ENCODE measurements around the gene DKK3. TPM values are rescaled to one million over a fixed set of nuclear protein-coding genes. Genes with fewer than 3 reads are reported as not detected.
A peak's percentile ranks its signal among the peaks of the same experiment; 100 is the strongest.

Gene DKK3
- total and polyA plus RNA-seq, 4 donors = 202 to 464 (median 417) TPM

DNA sequence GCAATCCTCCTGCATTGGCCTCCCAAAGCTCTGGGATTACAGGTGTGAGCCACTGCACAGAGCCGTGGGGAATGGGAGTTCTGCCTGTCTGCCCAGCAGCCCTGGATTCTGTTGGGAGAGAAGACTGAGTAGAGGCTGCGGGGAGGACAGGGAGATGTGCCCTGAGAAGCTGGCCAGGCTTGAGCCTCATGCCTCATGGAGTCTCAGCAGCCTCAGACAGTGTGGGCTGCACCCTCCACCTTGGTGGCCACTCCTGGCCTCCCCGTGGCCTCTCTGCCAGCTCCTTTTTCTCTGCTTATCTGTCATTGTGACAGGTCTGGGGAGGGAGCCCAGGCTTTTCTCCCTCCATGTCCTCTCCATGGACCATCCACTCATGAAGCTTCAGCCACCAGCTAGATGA lies 43.2 kb downstream of the DKK3 start:
- 71% methylated on average over 3 of the region's 3 CpGs for WGBS (ENCODE audit: insufficient coverage)
- Histone ChIP-seq H3K9me3 (ENCODE audit: control insufficient read depth, insufficient read depth, low read length) (no peaks in the 10 kb centered on the region), H3K4me1 (ENCODE audit: control insufficient read depth, insufficient read depth, low read length) (peaks cover 53% of the 10 kb centered on the region), H3K36me3 (ENCODE audit: control insufficient read depth, insufficient read depth, low read length) (peaks cover 69% of the 10 kb centered on the region), H3K27me3 (ENCODE audit: control insufficient read depth, insufficient read depth, low read length) (no peaks in the 10 kb centered on the region), H3K27ac (ENCODE audit: low read depth, low read length) (no peak overlapping the region), H3K4me3 (ENCODE audit: low read depth, low read length) (no peak overlapping the region)
- no peak for DNase-seq (ENCODE audit: low read depth in 4 of 6, low spot score in 6 of 6)

DNA sequence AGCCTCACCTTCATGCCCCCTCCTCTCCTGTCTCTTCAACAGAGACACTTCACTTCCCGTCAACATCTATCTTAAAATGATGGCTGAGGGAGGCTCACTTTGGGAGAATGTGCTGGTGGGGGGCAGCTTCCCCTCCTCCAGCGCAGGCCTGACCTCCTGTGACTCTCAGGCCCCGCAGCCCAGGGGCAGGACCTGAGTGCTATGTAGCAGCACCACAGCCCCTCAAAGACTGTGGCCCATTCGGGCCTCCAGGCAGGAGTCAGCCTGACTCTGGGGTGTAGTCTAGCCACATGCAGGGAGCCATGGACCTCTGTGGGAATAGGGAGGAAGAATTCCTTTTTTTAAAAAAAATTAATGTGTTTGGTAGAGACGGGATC lies 43.7 kb downstream of the DKK3 start:
- Histone ChIP-seq H3K4me1 (ENCODE audit: control insufficient read depth, insufficient read depth, low read length) (peaks cover 50% of the 10 kb centered on the region), H3K9me3 (ENCODE audit: control insufficient read depth, insufficient read depth, low read length) (no peaks in the 10 kb centered on the region), H3K4me3 (ENCODE audit: low read depth, low read length) (no peak overlapping the region), H3K36me3 (ENCODE audit: control insufficient read depth, insufficient read depth, low read length) (peaks cover 69% of the 10 kb centered on the region), H3K27me3 (ENCODE audit: control insufficient read depth, insufficient read depth, low read length) (no peaks in the 10 kb centered on the region), H3K27ac (ENCODE audit: low read depth, low read length) (no peak overlapping the region)
- no peak for DNase-seq (ENCODE audit: low read depth in 4 of 6, low spot score in 6 of 6)
- WGBS (ENCODE audit: insufficient coverage) = 94% methylated on average over 2 of the region's 5 CpGs

DNA sequence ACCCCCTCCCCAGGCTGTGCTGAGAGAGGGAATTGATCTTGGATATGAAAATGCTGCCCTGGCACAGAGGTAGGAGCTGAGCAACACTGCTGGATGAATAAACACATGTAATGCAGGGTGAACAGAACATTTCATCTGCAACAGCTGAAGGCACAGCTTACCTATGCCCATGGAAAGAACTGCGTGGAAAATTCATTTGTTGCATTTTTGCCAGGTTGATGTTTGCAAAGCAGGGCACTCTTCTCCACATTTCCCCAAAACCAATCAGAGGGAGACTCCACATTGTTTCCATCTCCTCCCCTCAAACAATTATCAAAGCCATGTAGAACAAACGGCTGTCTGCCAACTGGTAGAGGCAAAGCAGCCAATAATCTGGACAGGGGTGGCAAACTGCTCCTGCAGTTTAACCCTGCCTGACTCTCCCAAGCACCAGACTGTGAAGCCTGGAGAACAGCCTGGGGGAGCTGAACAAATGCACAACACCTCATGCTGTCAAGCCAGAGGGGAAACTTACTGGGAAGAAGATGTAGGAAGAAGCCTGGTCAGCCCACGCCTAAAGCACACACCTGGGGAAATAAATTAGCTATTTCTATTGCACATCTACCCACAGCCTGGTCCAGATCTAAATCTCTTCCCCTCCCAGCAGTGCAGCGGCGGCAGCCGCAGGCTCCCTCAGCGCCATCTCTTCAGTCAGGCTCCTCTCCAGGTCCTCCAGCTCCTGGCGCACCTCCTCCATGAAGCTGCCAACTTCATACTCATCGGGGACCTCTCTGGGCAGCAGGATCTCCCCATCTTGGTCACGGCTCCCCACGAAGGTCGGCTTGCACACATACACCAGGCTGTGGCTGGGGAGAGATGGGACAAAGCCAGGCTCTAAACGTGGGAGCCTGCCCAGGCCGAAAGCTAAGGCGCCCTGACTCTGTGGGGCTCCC lies 44.3 kb downstream of the DKK3 start:
- no peak overlapping the region for H3K4me3 ChIP-seq (ENCODE audit: low read depth, low read length)
- no peak overlapping the region for H3K27ac ChIP-seq (ENCODE audit: low read depth, low read length)
- H3K27me3 ChIP-seq (ENCODE audit: control insufficient read depth, insufficient read depth, low read length) = no peaks in the 10 kb centered on the region
- H3K4me1 ChIP-seq (ENCODE audit: control insufficient read depth, insufficient read depth, low read length) = peaks cover 44% of the 10 kb centered on the region
- no peaks in the 10 kb centered on the region for H3K9me3 ChIP-seq (ENCODE audit: control insufficient read depth, insufficient read depth, low read length)
- DNase-seq (ENCODE audit: low read depth in 4 of 6, low spot score in 6 of 6) = peak in 2 of 6 donors; percentile 62 to 67
- 51% methylated on average over 12 of the region's 15 CpGs for WGBS (ENCODE audit: insufficient coverage)
- peaks cover 65% of the 10 kb centered on the region for H3K36me3 ChIP-seq (ENCODE audit: control insufficient read depth, insufficient read depth, low read length)

DNA sequence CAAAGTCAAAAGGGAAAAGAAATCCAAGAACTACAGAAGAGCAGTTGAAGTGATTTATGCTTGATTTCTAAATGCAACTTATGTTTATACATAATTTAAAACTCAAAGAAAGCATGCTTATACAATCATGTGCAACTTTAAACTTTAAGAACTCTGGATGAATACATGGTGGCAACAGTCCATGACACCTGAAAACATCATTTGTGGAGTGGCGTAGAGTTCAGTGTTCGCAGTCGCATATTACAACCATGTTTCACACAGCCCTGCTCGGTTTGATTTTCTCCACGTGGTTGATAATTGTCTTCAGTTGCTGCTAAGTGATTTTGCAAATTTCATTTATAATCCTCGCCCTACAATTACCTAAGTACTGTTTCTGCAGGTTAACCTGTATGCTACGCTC lies 45.4 kb downstream of the DKK3 start:
- Histone ChIP-seq H3K27me3 (ENCODE audit: control insufficient read depth, insufficient read depth, low read length) (no peaks in the 10 kb centered on the region), H3K36me3 (ENCODE audit: control insufficient read depth, insufficient read depth, low read length) (peaks cover 55% of the 10 kb centered on the region), H3K4me1 (ENCODE audit: control insufficient read depth, insufficient read depth, low read length) (peaks cover 33% of the 10 kb centered on the region), H3K9me3 (ENCODE audit: control insufficient read depth, insufficient read depth, low read length) (no peaks in the 10 kb centered on the region), H3K4me3 (ENCODE audit: low read depth, low read length) (no peak overlapping the region), H3K27ac (ENCODE audit: low read depth, low read length) (no peak overlapping the region)
- no peak for DNase-seq (ENCODE audit: low read depth in 4 of 6, low spot score in 6 of 6)
- 86% methylated on average over 5 of the region's 7 CpGs for WGBS (ENCODE audit: insufficient coverage)

GRCh38 chr11:11961399-11962028 lies 46.9 kb downstream of the DKK3 start:
- Histone ChIP-seq H3K4me3 (ENCODE audit: low read depth, low read length) (no peak overlapping the region), H3K36me3 (ENCODE audit: control insufficient read depth, insufficient read depth, low read length) (peaks cover 39% of the 10 kb centered on the region)
- WGBS (ENCODE audit: insufficient coverage) = 100% methylated on average over 1 of the region's 3 CpGs

GRCh38 chr11:11960687-11961086 lies 47.7 kb downstream of the DKK3 start:
- no peak for DNase-seq (ENCODE audit: low read depth in 4 of 6, low spot score in 6 of 6)
- Histone ChIP-seq H3K27me3 (ENCODE audit: control insufficient read depth, insufficient read depth, low read length) (no peaks in the 10 kb centered on the region), H3K27ac (ENCODE audit: low read depth, low read length) (no peak overlapping the region), H3K4me3 (ENCODE audit: low read depth, low read length) (no peak overlapping the region), H3K9me3 (ENCODE audit: control insufficient read depth, insufficient read depth, low read length) (no peaks in the 10 kb centered on the region), H3K4me1 (ENCODE audit: control insufficient read depth, insufficient read depth, low read length) (peaks cover 18% of the 10 kb centered on the region), H3K36me3 (ENCODE audit: control insufficient read depth, insufficient read depth, low read length) (peaks cover 35% of the 10 kb centered on the region)
- no CpG with 5 or more reads among the region's 1 CpG for WGBS (ENCODE audit: insufficient coverage)

More at GRCh38 chr11:11961399-11962028, 46.9 kb downstream of the DKK3 start:
- Histone ChIP-seq H3K4me1 (ENCODE audit: control insufficient read depth, insufficient read depth, low read length) (peaks cover 20% of the 10 kb centered on the region), H3K27me3 (ENCODE audit: control insufficient read depth, insufficient read depth, low read length) (no peaks in the 10 kb centered on the region), H3K27ac (ENCODE audit: low read depth, low read length) (no peak overlapping the region), H3K9me3 (ENCODE audit: control insufficient read depth, insufficient read depth, low read length) (no peaks in the 10 kb centered on the region)
- no peak for DNase-seq (ENCODE audit: low read depth in 4 of 6, low spot score in 6 of 6)

DNA sequence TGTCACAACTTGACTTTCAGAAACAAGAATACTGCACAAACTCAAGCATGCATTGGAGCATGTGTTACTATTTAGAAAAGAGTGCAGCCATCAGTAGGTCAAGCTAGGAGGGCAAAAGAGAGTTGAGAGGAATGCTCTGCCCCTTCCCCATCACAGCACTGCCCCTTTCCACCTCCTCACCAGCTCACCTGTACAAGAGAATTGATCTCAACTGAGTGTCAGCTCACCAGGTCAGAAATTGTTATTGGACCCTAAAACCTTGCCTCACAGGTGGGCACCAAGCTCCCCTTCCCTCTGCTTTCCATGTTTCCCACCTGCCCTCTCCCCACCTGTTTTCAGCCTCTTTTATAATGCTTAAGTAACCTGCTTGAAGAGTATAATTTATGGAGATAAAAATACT lies 48.8 kb downstream of the DKK3 start:
- peaks cover 7% of the 10 kb centered on the region for H3K4me1 ChIP-seq (ENCODE audit: control insufficient read depth, insufficient read depth, low read length)
- no peak for DNase-seq (ENCODE audit: low read depth in 4 of 6, low spot score in 6 of 6)
- H3K36me3 ChIP-seq (ENCODE audit: control insufficient read depth, insufficient read depth, low read length) = peaks cover 24% of the 10 kb centered on the region
- no peaks in the 10 kb centered on the region for H3K27me3 ChIP-seq (ENCODE audit: control insufficient read depth, insufficient read depth, low read length)
- no peaks in the 10 kb centered on the region for H3K9me3 ChIP-seq (ENCODE audit: control insufficient read depth, insufficient read depth, low read length)
- no peak overlapping the region for H3K27ac ChIP-seq (ENCODE audit: low read depth, low read length)
- H3K4me3 ChIP-seq (ENCODE audit: low read depth, low read length) = no peak overlapping the region

DNA sequence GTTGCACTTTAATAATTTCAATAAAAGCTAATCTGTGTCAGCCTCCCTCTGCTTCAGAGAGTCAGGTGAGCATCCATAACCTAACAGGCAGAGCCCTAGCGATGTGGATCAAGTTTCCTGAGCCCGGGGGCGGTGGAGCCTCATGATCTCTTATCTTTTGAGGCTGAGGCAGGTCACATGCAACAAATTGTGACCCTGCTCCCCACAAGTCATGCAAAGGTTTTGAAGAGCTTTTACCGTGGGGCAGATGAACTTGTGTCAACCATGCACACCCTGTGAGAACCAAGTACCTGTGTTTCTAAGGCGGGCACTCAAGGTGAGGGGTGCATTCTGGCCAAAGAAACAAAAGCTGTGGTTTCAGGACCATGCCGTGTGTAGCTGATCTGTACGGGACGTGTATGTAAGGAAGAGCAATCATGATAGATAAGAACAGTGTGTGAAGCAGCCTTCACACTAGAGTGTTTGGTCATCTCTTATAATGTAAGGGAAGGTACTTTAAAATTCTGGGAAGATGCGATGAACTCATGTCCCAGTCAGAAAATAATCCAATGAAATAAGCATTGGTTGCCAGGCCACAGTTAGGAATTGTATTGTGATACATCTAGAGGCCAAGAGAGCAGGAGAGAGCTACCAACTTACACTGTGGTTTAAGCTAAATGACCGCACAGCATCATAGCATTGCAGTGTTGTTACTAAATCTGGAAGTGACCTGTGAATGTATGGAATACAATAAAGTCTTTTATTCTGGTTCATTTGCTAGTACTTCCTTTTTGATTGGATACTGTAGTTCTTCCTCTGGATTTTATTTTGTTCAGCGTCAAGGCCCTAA lies 49.8 kb downstream of the DKK3 start:
- 87% methylated on average over 10 of the region's 11 CpGs for WGBS (ENCODE audit: insufficient coverage)
- no peak overlapping the region for H3K4me3 ChIP-seq (ENCODE audit: low read depth, low read length)
- no peak for DNase-seq (ENCODE audit: low read depth in 4 of 6, low spot score in 6 of 6)
- H3K4me1 ChIP-seq (ENCODE audit: control insufficient read depth, insufficient read depth, low read length) = no peaks in the 10 kb centered on the region
- no peak overlapping the region for H3K27ac ChIP-seq (ENCODE audit: low read depth, low read length)
- peaks cover 23% of the 10 kb centered on the region for H3K36me3 ChIP-seq (ENCODE audit: control insufficient read depth, insufficient read depth, low read length)
- no peaks in the 10 kb centered on the region for H3K9me3 ChIP-seq (ENCODE audit: control insufficient read depth, insufficient read depth, low read length)
- no peaks in the 10 kb centered on the region for H3K27me3 ChIP-seq (ENCODE audit: control insufficient read depth, insufficient read depth, low read length)

DNA sequence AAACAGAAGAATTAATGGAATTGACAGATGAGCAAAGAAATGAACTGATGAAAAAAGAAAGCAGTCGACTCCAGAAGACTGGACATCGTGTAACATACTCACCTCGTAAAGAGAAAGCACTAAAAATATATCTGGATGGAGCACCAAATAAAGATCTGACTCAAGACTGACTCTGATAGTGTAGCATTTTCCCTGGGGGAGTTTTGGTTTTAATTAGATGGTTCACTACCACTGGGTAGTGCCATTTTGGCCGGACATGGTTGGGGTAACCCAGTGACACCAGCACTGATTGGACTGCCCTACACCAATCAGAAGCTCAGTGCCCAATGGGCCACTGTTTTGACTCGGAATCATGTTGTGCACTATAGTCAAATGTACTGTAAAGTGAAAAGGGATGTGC lies 52.4 kb downstream of the DKK3 start:
- H3K9me3 ChIP-seq (ENCODE audit: control insufficient read depth, insufficient read depth, low read length) = no peaks in the 10 kb centered on the region
- WGBS (ENCODE audit: insufficient coverage) = 100% methylated on average over 4 of the region's 5 CpGs
- DNase-seq (ENCODE audit: low read depth in 4 of 6, low spot score in 6 of 6) = no peak
- no peak overlapping the region for H3K4me3 ChIP-seq (ENCODE audit: low read depth, low read length)
- H3K4me1 ChIP-seq (ENCODE audit: control insufficient read depth, insufficient read depth, low read length) = no peaks in the 10 kb centered on the region
- no peak overlapping the region for H3K27ac ChIP-seq (ENCODE audit: low read depth, low read length)
- no peaks in the 10 kb centered on the region for H3K27me3 ChIP-seq (ENCODE audit: control insufficient read depth, insufficient read depth, low read length)
- peaks cover 12% of the 10 kb centered on the region for H3K36me3 ChIP-seq (ENCODE audit: control insufficient read depth, insufficient read depth, low read length)
